HepG2 (cell line): ENCODE measurements around the gene DCUN1D4. TPM values are rescaled to one million over a fixed set of nuclear protein-coding genes. Genes with fewer than 3 reads are reported as not detected.
A peak's percentile ranks its signal among the peaks of the same experiment; 100 is the strongest.

Experiments
- ADNP ChIP-seq: sonication (generic); formaldehyde crosslinking; IDR thresholded peaks from 2 replicates; pipeline ENCODE4 v1.4.0; 2020; ENCODE audit warnings: missing genetic modification reagents
- ARID3A ChIP-seq: IDR thresholded peaks from 2 replicates; pipeline ENCODE4 v1.6.1; 2012; ENCODE audit warnings: low read depth, low read length, improper control_type of control experiment
- ARNT ChIP-seq: fragments of 450-650 bp; IDR thresholded peaks from 2 replicates; pipeline ENCODE4 v1.6.1; 2017
- ARNTL ChIP-seq: sonication (generic); formaldehyde crosslinking; IDR thresholded peaks from 2 replicates; pipeline ENCODE4 v1.4.0; 2020; ENCODE audit warnings: mild to moderate bottlenecking, missing genetic modification reagents
- DMTF1 ChIP-seq: sonication (generic); formaldehyde crosslinking; IDR thresholded peaks from 2 replicates; pipeline ENCODE4 v1.4.0; 2020; ENCODE audit warnings: mild to moderate bottlenecking, missing genetic modification reagents
- GLI4 ChIP-seq: sonication (generic); formaldehyde crosslinking; IDR thresholded peaks from 2 replicates; pipeline ENCODE4 v1.5.1; 2020; ENCODE audit warnings: missing genetic modification reagents, mild to moderate bottlenecking, moderate library complexity, borderline replicate concordance
- HNF1B ChIP-seq: sonication (generic); formaldehyde crosslinking; IDR thresholded peaks from 2 replicates; pipeline ENCODE4 v1.5.1; 2020; ENCODE audit warnings: mild to moderate bottlenecking, moderate library complexity, missing genetic modification reagents
- MAX ChIP-seq: IDR thresholded peaks from 2 replicates; pipeline ENCODE4 v1.6.1; 2012; ENCODE audit warnings: inconsistent platforms
- MTF2 ChIP-seq: sonication (generic); formaldehyde crosslinking; IDR thresholded peaks from 2 replicates; pipeline ENCODE4 v1.5.0; 2020; ENCODE audit warnings: missing genetic modification reagents, borderline replicate concordance
- NCOA1 ChIP-seq: sonication (generic); formaldehyde crosslinking; IDR thresholded peaks from 2 replicates; pipeline ENCODE4 v1.9.0; 2021; ENCODE audit warnings: missing genetic modification reagents
- NR0B2 ChIP-seq: sonication (generic); formaldehyde crosslinking; IDR thresholded peaks from 2 replicates; pipeline ENCODE4 v1.4.0; 2020; ENCODE audit warnings: mild to moderate bottlenecking, missing genetic modification reagents
- SMYD3 ChIP-seq: sonication (generic); formaldehyde crosslinking; IDR thresholded peaks from 2 replicates; pipeline ENCODE4 v1.8.1; 2023; ENCODE audit warnings: mild to moderate bottlenecking, missing genetic modification reagents
- SOX6 ChIP-seq, 2 experiments: fragments of 450-650 bp in 1 of 2; sonication (generic) in 1 of 2; formaldehyde crosslinking in 1 of 2; IDR thresholded peaks; 2 replicates each; pipeline versions ENCODE4 v1.4.0 to v1.6.1; 2017 to 2020; ENCODE audit warnings: antibody characterized with exemption in 1 of 2, mild to moderate bottlenecking in 1 of 2, missing genetic modification reagents in 1 of 2
- SRSF1 ChIP-seq: fragments of 200-400 bp; formaldehyde crosslinking; optimal IDR thresholded peaks from 2 replicates; pipeline ENCODE3; 2017; ENCODE audit warnings: mild to moderate bottlenecking, low read depth, low read length, moderate library complexity
- TEAD2 ChIP-seq: sonication (generic); formaldehyde crosslinking; IDR thresholded peaks from 2 replicates; pipeline ENCODE4 v1.9.0; 2021; ENCODE audit warnings: missing genetic modification reagents
- YEATS4 ChIP-seq: sonication (generic); formaldehyde crosslinking; IDR thresholded peaks from 2 replicates; pipeline ENCODE4 v1.4.0; 2020; ENCODE audit warnings: missing genetic modification reagents, borderline replicate concordance
- ZMYM2 ChIP-seq: sonication (generic); formaldehyde crosslinking; IDR thresholded peaks from 2 replicates; pipeline ENCODE4 v1.8.0; 2022; ENCODE audit warnings: mild to moderate bottlenecking, missing genetic modification reagents
- ZNF350 ChIP-seq: sonication (generic); formaldehyde crosslinking; IDR thresholded peaks from 2 replicates; pipeline ENCODE4 v1.4.0; 2020; ENCODE audit warnings: mild to moderate bottlenecking, low read depth, missing genetic modification reagents, borderline replicate concordance
- ZNF564 ChIP-seq: sonication (generic); formaldehyde crosslinking; IDR thresholded peaks from 2 replicates; pipeline ENCODE4 v1.8.1; 2023; ENCODE audit warnings: mild to moderate bottlenecking, missing genetic modification reagents
- ZNF644 ChIP-seq: IDR thresholded peaks from 2 replicates; pipeline ENCODE4 v1.6.1; 2016; ENCODE audit warnings: low read depth
- ZNF709 ChIP-seq: sonication (generic); formaldehyde crosslinking; IDR thresholded peaks from 2 replicates; pipeline ENCODE4 v1.5.0; 2020; ENCODE audit warnings: mild to moderate bottlenecking, missing genetic modification reagents
- ZNF768 ChIP-seq: sonication (generic); formaldehyde crosslinking; IDR thresholded peaks from 2 replicates; pipeline ENCODE4 v1.4.0; 2020; ENCODE audit warnings: missing genetic modification reagents
- ZNF788 ChIP-seq: sonication (generic); formaldehyde crosslinking; IDR thresholded peaks from 2 replicates; pipeline ENCODE4 v1.5.0; 2020; ENCODE audit warnings: mild to moderate bottlenecking, missing genetic modification reagents, borderline replicate concordance
- polyA plus RNA-seq, 8 experiments: library from polyadenylated mRNA; depleted of rRNA in 3 of 8; stranded (reverse) in 7 of 8; unstranded in 1 of 8; fragments of >200 nt; fragmentation: Illumina TruSeq in 4 of 8; extraction: Trizol in 4 of 8; gene quantifications; 2 replicates each; pipeline versions ENCODE4 v1.2.1 to v1.2.3, GENCODE V29; 2011 to 2016; ENCODE audit warnings: low read depth in 4 of 8, missing spikeins in 1 of 8, mixed read lengths in 1 of 8; ENCODE audit not compliant: insufficient read depth in 1 of 8
- total RNA-seq, 5 experiments: library from RNA; depleted of rRNA; stranded (reverse); fragments of >200 nt; fragmentation: Illumina TruSeq; extraction: Trizol; gene quantifications; 2 replicates each; pipeline ENCODE4 v1.2.3, GENCODE V29; 2016; ENCODE audit warnings: low read depth in 1 of 5

Gene DCUN1D4
- total and polyA plus RNA-seq, 2 of the 13 experiments (the other 11 are each of a cell fraction or from before 2014, with no cell fraction given) = 27.9 to 44.4 TPM

GRCh38 chr4:51880016-51880915, 37.3 kb downstream of the DCUN1D4 start (continued):
- TF ChIP-seq ZNF788 (CRISPR knock-in tag) = 0 out of 2 replicates have a peak, but pooled peaks have one; percentile 45
- no peak for TF ChIP-seq SOX6 (IDR thresholded peaks at IDR 0.05)
- peak; percentile 52; the same call in 1 of the 2 replicates for TF ChIP-seq SOX6 (CRISPR knock-in tag; IDR thresholded peaks at IDR 0.05)
- TF ChIP-seq YEATS4 = peak; percentile 59; the same call in 1 of the 2 replicates
- peak; percentile 65; the same call in 1 of the 2 replicates for TF ChIP-seq ZMYM2 (CRISPR knock-in tag)
- TF ChIP-seq GLI4 (CRISPR knock-in tag) = no peak
- TF ChIP-seq ADNP (CRISPR knock-in tag) = 0 out of 2 replicates have a peak, but pooled peaks have one; percentile 45
- no peak for TF ChIP-seq SMYD3 (CRISPR knock-in tag)
- 0 out of 2 replicates have a peak, but pooled peaks have one; percentile 52 for TF ChIP-seq ZNF350
- no peak for TF ChIP-seq DMTF1 (CRISPR knock-in tag)
- TF ChIP-seq NR0B2 (CRISPR knock-in tag) = no peak
- peak; percentile 38; the same call in 1 of the 2 replicates for TF ChIP-seq HNF1B (CRISPR knock-in tag)
- TF ChIP-seq ZNF768 (CRISPR knock-in tag) = no peak
- no peak for TF ChIP-seq NCOA1 (CRISPR knock-in tag)
- TF ChIP-seq ARNTL (CRISPR knock-in tag) = peak; percentile 61; the same call in 1 of the 2 replicates
- 0 out of 2 replicates have a peak, but pooled peaks have one; percentile 24 for TF ChIP-seq ZNF709
- TF ChIP-seq ARID3A = peak; percentile 40; the same call in 1 of the 2 replicates
- TF ChIP-seq ARNT = no peak
- TF ChIP-seq ZNF564 (CRISPR knock-in tag) = 0 out of 2 replicates have a peak, but pooled peaks have one; percentile 32
- TF ChIP-seq MAX = peak; percentile 43
- no peak for TF ChIP-seq SRSF1
- no peak for TF ChIP-seq MTF2 (CRISPR knock-in tag)
- TF ChIP-seq ZNF644 = peak; percentile 48; the same call in 1 of the 2 replicates
- TF ChIP-seq TEAD2 = no peak
